Measurements from ENCODE around the gene RHOB. TPM values are rescaled to one million over a fixed set of nuclear protein-coding genes. Genes with fewer than 3 reads are reported as not detected.

The RHOB gene
- total RNA-seq, 2 donors from 2014 or later = 77.5 to 165 TPM

DNA sequence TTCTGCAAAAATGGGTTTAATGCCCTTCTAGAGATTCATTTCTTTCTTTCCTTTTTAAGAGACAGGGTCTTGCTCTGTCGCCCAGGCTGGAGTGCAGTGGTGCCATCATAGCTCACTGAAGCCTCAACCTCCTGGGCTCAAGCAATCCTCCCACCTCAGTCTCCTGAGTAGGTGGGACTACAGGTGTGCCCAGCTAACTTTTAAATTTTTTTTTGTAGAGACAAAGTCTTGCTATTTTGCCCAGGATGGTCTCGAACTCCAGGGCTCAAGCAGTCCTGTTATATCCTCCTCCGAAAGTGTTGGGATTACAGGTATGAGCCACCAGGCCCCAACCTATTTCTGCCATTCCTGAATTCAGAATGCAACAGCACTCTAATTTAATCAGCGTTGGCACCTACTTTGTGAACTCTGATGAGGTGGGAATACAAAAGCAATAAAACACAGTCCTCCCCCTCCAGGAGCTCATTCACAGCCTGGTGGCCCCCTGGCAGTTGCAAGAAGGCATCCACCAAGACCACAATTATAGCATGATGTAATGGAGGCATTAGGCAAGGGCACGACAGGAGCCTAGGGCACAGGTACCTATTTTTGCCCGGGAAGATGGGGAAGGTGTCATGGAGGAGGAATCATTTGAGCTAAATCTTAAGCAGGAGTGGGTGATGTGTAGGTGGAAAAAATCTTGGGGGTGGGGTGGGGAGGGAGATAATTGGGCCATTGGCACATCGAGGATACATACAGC is 5.1 kb downstream of the RHOB start:
- no peaks in the 10 kb centered on the region for H3K27me3 ChIP-seq
- intact Hi-C loops (cut with DNase I) = no loop called here
- H3K9ac ChIP-seq (ENCODE audit: low read depth in 2 of 2, low read length in 2 of 2) = no peak overlapping the region
- H3K27ac ChIP-seq = peak overlapping the region; percentile 26
- TF ChIP-seq, protein P1, sequence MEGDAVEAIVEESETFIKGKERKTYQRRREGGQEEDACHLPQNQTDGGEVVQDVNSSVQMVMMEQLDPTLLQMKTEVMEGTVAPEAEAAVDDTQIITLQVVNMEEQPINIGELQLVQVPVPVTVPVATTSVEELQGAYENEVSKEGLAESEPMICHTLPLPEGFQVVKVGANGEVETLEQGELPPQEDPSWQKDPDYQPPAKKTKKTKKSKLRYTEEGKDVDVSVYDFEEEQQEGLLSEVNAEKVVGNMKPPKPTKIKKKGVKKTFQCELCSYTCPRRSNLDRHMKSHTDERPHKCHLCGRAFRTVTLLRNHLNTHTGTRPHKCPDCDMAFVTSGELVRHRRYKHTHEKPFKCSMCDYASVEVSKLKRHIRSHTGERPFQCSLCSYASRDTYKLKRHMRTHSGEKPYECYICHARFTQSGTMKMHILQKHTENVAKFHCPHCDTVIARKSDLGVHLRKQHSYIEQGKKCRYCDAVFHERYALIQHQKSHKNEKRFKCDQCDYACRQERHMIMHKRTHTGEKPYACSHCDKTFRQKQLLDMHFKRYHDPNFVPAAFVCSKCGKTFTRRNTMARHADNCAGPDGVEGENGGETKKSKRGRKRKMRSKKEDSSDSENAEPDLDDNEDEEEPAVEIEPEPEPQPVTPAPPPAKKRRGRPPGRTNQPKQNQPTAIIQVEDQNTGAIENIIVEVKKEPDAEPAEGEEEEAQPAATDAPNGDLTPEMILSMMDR (IDR thresholded peaks at IDR 0.05) = no peak
- H3K4me3 ChIP-seq = no peak overlapping the region
- H3K36me3 ChIP-seq = no peaks in the 10 kb centered on the region
- no peak for DNase-seq
- no peaks in the 10 kb centered on the region for H3K4me1 ChIP-seq
- no peaks in the 10 kb centered on the region for H3K9me3 ChIP-seq

DNA sequence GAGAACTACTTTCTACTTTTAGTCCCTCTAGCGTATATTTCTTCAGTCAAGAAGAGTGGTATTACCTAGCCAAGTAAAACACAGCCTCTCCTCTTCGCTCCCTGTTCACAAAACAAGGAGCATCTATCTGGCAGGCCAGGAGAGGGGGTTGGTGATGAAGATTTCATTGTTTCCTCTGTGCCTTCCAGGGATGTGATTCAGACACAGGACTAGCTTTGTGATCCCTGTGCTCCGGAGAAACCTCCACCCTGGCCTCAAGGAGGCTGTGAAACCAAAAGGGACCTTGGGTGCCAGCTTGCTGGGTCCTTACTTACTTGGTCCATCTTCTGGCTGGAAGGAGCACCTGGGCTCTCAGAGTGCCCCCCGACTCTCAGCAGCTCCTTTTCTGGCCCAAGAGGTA is 5.7 kb downstream of the RHOB start:
- intact Hi-C loops (cut with DNase I) = no loop called here
- Histone ChIP-seq H3K4me1 (no peaks in the 10 kb centered on the region), H3K9ac (ENCODE audit: low read depth in 2 of 2, low read length in 2 of 2) (no peak overlapping the region), H3K27ac (no peak overlapping the region), H3K36me3 (no peaks in the 10 kb centered on the region), H3K4me3 (no peak overlapping the region), H3K9me3 (no peaks in the 10 kb centered on the region), H3K27me3 (no peaks in the 10 kb centered on the region)
- DNase-seq = no peak
- TF ChIP-seq, protein P1 (IDR thresholded peaks at IDR 0.05) = no peak

DNA sequence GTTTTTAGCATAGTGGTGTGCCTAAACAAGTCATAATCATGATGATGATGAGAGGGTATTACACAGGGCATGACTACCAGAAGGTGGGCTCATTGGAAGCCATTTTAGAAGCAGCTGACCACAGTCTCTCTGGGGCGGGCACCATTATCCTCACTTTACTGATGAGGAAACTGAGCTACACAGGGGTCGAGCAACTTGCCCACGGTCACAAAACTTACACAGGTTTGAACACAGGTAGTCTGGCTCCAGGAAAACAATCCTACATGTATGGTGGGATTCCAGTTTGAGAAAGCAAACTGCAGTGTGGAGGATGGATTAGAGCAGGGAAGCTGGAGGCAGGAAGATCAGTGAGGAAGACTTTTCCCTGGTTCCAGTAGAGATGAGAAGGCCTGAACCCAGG is 6.2 kb downstream of the RHOB start:
- intact Hi-C loops (cut with DNase I) = no loop called here
- Histone ChIP-seq H3K9me3 (no peaks in the 10 kb centered on the region), H3K27me3 (no peaks in the 10 kb centered on the region), H3K4me3 (no peak overlapping the region), H3K36me3 (no peaks in the 10 kb centered on the region), H3K4me1 (no peaks in the 10 kb centered on the region), H3K27ac (no peak overlapping the region), H3K9ac (ENCODE audit: low read depth in 2 of 2, low read length in 2 of 2) (no peak overlapping the region)
- TF ChIP-seq, protein P1 (IDR thresholded peaks at IDR 0.05) = no peak
- DNase-seq = no peak

DNA sequence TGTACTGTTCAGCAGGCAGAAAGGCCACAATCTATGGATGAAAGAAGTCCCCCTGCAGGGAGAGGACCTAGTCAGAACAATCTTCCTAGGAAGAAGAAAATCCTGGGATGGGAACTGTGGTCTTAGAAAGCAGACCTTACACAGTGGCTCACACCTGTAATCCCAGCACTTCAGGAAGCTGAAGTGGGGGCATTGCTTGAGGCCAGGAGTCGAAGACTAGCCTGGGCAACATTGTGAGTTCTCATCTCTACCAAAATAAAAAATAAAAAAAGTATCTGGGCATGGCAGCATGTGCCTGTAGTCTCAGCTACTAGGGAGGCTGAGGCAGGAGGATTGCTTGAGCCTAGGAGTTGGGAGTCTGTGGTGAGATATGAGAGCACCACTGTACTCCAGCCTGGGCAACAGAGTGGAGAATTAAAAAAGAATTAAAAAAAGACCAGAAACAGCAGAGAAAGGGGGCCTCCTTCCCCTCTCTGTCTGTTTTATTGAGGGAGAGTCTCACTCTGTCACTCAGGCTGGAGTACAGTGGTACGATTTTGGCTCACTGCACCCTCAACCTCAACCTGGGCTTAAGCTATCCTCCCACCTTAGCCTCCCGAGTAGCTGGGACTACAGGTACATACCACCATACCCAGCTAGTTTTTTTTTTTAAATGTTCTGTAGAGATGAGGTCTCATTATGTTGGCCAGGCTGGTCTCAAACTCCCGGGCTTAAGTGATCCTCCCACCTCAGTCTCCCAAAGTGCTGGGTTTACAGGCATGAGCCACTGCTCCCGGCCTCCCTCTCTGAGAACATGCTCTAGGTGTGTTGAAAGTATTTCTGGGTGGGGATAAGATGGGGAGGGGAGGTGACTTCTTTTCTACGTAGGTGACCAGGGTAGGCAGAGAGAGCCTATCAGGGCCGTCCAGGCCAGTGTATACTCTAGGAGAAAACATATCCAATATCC is 7.4 kb downstream of the RHOB start:
- TF ChIP-seq, protein P1 (IDR thresholded peaks at IDR 0.05) = no peak
- Histone ChIP-seq H3K27ac (no peak overlapping the region), H3K9me3 (no peaks in the 10 kb centered on the region), H3K4me3 (no peak overlapping the region), H3K9ac (ENCODE audit: low read depth in 2 of 2, low read length in 2 of 2) (no peak overlapping the region), H3K27me3 (no peaks in the 10 kb centered on the region), H3K36me3 (no peaks in the 10 kb centered on the region), H3K4me1 (no peaks in the 10 kb centered on the region)
- intact Hi-C loops (cut with DNase I) = no loop called here
- DNase-seq = no peak

DNA sequence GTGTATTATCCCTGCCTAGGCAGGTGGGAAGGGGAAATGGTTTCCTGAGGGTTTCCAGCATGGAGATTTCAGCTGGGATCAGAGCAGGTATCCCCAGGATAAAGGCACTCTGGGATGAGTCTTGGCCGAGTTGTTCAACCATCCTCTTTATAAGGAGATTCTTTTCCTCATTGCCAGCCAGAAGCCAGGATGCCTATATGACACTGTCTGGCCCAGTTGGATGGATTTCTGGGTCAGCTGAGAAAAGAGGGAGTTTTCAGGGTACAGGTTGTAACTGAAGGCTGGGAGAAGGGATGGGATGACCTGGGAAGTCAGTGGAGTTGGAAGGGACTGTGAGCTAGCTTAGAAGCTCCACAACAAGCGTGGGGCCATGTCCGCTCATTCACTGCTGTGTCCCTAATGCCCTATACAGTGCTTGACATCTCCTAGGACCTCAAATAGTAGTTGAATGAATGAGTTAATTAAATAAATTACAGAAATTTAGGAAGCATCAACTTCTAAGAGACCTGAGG is 8.3 kb downstream of the RHOB start:
- no peaks in the 10 kb centered on the region for H3K4me1 ChIP-seq
- H3K9ac ChIP-seq (ENCODE audit: low read depth in 2 of 2, low read length in 2 of 2) = no peak overlapping the region
- no peaks in the 10 kb centered on the region for H3K9me3 ChIP-seq
- TF ChIP-seq, protein P1 (IDR thresholded peaks at IDR 0.05) = no peak
- no peaks in the 10 kb centered on the region for H3K36me3 ChIP-seq
- H3K27me3 ChIP-seq = no peaks in the 10 kb centered on the region
- intact Hi-C loops (cut with DNase I) = no loop called here
- DNase-seq = no peak
- H3K4me3 ChIP-seq = no peak overlapping the region
- no peak overlapping the region for H3K27ac ChIP-seq

Measured in colonic mucosa (tissue), 4 donors.